Measurements from ENCODE around the gene WAPL. TPM values are rescaled to one million over a fixed set of nuclear protein-coding genes. Genes with fewer than 3 reads are reported as not detected.

WAPL gene
- polyA plus RNA-seq, 1 donor from 2014 or later = 30.6 TPM

GRCh38 chr10:86393362-86393761 is 128.2 kb downstream of the WAPL start:
- no peaks in the 10 kb centered on the region for H3K9me3 ChIP-seq (ENCODE audit: low read length)
- H2AFZ ChIP-seq (ENCODE audit: low read depth, low read length) = no peak overlapping the region
- H4K20me1 ChIP-seq (ENCODE audit: insufficient read depth) = no peaks in the 10 kb centered on the region
- no peak overlapping the region for H3K4me2 ChIP-seq (ENCODE audit: low read length)
- peaks cover 17% of the 10 kb centered on the region for H3K27me3 ChIP-seq (ENCODE audit: insufficient read depth, low read depth, low read length)
- no peak overlapping the region for H3K4me3 ChIP-seq (ENCODE audit: low read length)
- H3K9me2 ChIP-seq (ENCODE audit: insufficient read depth, low read length) = no peaks in the 10 kb centered on the region
- H3K9ac ChIP-seq (ENCODE audit: low read length) = no peak overlapping the region
- H3K79me2 ChIP-seq (replicated peaks; ENCODE audit: insufficient read depth, low read length) = no peaks in the 10 kb centered on the region
- H3K27ac ChIP-seq (ENCODE audit: low read length) = no peak overlapping the region
- TF ChIP-seq SMC3 (conservative IDR thresholded peaks at IDR 0.05; ENCODE audit: poor library complexity) (no peak), POLR2AphosphoS5 (IDR thresholded peaks at IDR 0.05) (no peak), TAF1 (IDR thresholded peaks at IDR 0.05; ENCODE audit: low read depth) (no peak), RAD21 (conservative IDR thresholded peaks at IDR 0.05) (no peak), EP300 (conservative IDR thresholded peaks at IDR 0.05; ENCODE audit: poor library complexity, severe bottlenecking) (no peak), EZH2 (IDR thresholded peaks at IDR 0.05; ENCODE audit: borderline replicate concordance, insufficient read depth, low read length, poor library complexity, severe bottlenecking) (no peak), MXI1 (conservative IDR thresholded peaks at IDR 0.05; ENCODE audit: poor library complexity, severe bottlenecking) (no peak)
- TF ChIP-seq, protein P1, sequence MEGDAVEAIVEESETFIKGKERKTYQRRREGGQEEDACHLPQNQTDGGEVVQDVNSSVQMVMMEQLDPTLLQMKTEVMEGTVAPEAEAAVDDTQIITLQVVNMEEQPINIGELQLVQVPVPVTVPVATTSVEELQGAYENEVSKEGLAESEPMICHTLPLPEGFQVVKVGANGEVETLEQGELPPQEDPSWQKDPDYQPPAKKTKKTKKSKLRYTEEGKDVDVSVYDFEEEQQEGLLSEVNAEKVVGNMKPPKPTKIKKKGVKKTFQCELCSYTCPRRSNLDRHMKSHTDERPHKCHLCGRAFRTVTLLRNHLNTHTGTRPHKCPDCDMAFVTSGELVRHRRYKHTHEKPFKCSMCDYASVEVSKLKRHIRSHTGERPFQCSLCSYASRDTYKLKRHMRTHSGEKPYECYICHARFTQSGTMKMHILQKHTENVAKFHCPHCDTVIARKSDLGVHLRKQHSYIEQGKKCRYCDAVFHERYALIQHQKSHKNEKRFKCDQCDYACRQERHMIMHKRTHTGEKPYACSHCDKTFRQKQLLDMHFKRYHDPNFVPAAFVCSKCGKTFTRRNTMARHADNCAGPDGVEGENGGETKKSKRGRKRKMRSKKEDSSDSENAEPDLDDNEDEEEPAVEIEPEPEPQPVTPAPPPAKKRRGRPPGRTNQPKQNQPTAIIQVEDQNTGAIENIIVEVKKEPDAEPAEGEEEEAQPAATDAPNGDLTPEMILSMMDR (IDR thresholded peaks at IDR 0.05; ENCODE audit: poor library complexity, severe bottlenecking) = no peak
- TF ChIP-seq, protein P2, sequence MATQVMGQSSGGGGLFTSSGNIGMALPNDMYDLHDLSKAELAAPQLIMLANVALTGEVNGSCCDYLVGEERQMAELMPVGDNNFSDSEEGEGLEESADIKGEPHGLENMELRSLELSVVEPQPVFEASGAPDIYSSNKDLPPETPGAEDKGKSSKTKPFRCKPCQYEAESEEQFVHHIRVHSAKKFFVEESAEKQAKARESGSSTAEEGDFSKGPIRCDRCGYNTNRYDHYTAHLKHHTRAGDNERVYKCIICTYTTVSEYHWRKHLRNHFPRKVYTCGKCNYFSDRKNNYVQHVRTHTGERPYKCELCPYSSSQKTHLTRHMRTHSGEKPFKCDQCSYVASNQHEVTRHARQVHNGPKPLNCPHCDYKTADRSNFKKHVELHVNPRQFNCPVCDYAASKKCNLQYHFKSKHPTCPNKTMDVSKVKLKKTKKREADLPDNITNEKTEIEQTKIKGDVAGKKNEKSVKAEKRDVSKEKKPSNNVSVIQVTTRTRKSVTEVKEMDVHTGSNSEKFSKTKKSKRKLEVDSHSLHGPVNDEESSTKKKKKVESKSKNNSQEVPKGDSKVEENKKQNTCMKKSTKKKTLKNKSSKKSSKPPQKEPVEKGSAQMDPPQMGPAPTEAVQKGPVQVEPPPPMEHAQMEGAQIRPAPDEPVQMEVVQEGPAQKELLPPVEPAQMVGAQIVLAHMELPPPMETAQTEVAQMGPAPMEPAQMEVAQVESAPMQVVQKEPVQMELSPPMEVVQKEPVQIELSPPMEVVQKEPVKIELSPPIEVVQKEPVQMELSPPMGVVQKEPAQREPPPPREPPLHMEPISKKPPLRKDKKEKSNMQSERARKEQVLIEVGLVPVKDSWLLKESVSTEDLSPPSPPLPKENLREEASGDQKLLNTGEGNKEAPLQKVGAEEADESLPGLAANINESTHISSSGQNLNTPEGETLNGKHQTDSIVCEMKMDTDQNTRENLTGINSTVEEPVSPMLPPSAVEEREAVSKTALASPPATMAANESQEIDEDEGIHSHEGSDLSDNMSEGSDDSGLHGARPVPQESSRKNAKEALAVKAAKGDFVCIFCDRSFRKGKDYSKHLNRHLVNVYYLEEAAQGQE (IDR thresholded peaks at IDR 0.05; ENCODE audit: borderline replicate concordance) = no peak
- H3K36me3 ChIP-seq (ENCODE audit: insufficient read depth, low read length) = no peaks in the 10 kb centered on the region
- H3F3A ChIP-seq (ENCODE audit: insufficient read depth, low read length, poor library complexity, severe bottlenecking) = no peaks in the 10 kb centered on the region

GRCh38 chr10:86392723-86393094 is 128.9 kb downstream of the WAPL start:
- Histone ChIP-seq H3K9ac (ENCODE audit: low read length) (no peak overlapping the region), H3K27me3 (ENCODE audit: insufficient read depth, low read depth, low read length) (peaks cover 19% of the 10 kb centered on the region), H3F3A (ENCODE audit: insufficient read depth, low read length, poor library complexity, severe bottlenecking) (no peaks in the 10 kb centered on the region), H3K9me2 (ENCODE audit: insufficient read depth, low read length) (no peaks in the 10 kb centered on the region), H3K9me3 (ENCODE audit: low read length) (no peaks in the 10 kb centered on the region), H3K79me2 (replicated peaks; ENCODE audit: insufficient read depth, low read length) (no peaks in the 10 kb centered on the region), H3K4me2 (ENCODE audit: low read length) (no peak overlapping the region), H2AFZ (ENCODE audit: low read depth, low read length) (no peak overlapping the region), H3K27ac (ENCODE audit: low read length) (no peak overlapping the region), H4K20me1 (ENCODE audit: insufficient read depth) (no peaks in the 10 kb centered on the region), H3K4me3 (ENCODE audit: low read length) (no peak overlapping the region), H3K36me3 (ENCODE audit: insufficient read depth, low read length) (no peaks in the 10 kb centered on the region)
- TF ChIP-seq RAD21 (conservative IDR thresholded peaks at IDR 0.05) (no peak), TAF1 (IDR thresholded peaks at IDR 0.05; ENCODE audit: low read depth) (no peak), SMC3 (conservative IDR thresholded peaks at IDR 0.05; ENCODE audit: poor library complexity) (no peak)

Data from neural cell (in vitro differentiated cells).